Measurements from ENCODE around the gene SLC26A4. TPM values are rescaled to one million over a fixed set of nuclear protein-coding genes. Genes with fewer than 3 reads are reported as not detected.

The SLC26A4 gene
- total RNA-seq, 1 experiment from 2014 or later: 0.33 TPM

GRCh38 chr7:107691716-107692115 is 31.1 kb downstream of the SLC26A4 start:
- Histone ChIP-seq H2BK120ac (ENCODE audit: low read depth, low read length, poor library complexity, severe bottlenecking) (no peak overlapping the region), H2BK15ac (ENCODE audit: low read depth, low read length) (no peak overlapping the region), H3K18ac (ENCODE audit: insufficient read length, low read depth, low read length) (no peak overlapping the region), H3K27ac (ENCODE audit: insufficient read length, low read depth, low read length) (no peak overlapping the region), H3K9ac (ENCODE audit: extremely low read depth, insufficient read length, low read length) (no peak overlapping the region), H4K5ac (ENCODE audit: insufficient read length, low read depth, low read length) (no peak overlapping the region), H3K23ac (ENCODE audit: insufficient read length, low read depth, low read length) (no peak overlapping the region), H2BK20ac (ENCODE audit: low read depth, low read length, poor library complexity, severe bottlenecking) (no peak overlapping the region), H4K91ac (ENCODE audit: insufficient read length, low read depth, low read length) (no peak overlapping the region), H3K79me1 (ENCODE audit: insufficient read depth, low read depth, low read length, poor library complexity, severe bottlenecking) (no peaks in the 10 kb centered on the region), H3T11ph (ENCODE audit: low read length) (no peak overlapping the region), H2AFZ (ENCODE audit: low read length) (no peak overlapping the region), H2BK5ac (ENCODE audit: insufficient read length, low read length) (no peak overlapping the region), H3K9me3 (ENCODE audit: control insufficient read depth, low read depth, low read length) (no peaks in the 10 kb centered on the region), H2BK12ac (ENCODE audit: insufficient read length, low read depth, low read length) (no peak overlapping the region), H4K20me1 (ENCODE audit: control insufficient read depth, insufficient read depth, insufficient read length) (no peaks in the 10 kb centered on the region), H3K27me3 (ENCODE audit: insufficient read depth, low read length) (no peaks in the 10 kb centered on the region), H4K8ac (replicated peaks; ENCODE audit: insufficient read length, low read depth, low read length) (no peak overlapping the region), H3K4me1 (ENCODE audit: insufficient read depth, low read length) (peaks cover 11% of the 10 kb centered on the region; the same call in 1 of the 2 replicates), H3K23me2 (ENCODE audit: insufficient read length, low read depth, low read length, poor library complexity, severe bottlenecking) (no peaks in the 10 kb centered on the region), H3K4me2 (ENCODE audit: insufficient read depth, insufficient read length, low read length) (no peak overlapping the region), H3K79me2 (ENCODE audit: insufficient read depth, low read length) (no peaks in the 10 kb centered on the region), H2AK5ac (ENCODE audit: insufficient read length, low read length) (no peak overlapping the region), H3K56ac (ENCODE audit: insufficient read length, low read depth, low read length) (no peak overlapping the region), H3K14ac (ENCODE audit: insufficient read depth, low read length) (no peak overlapping the region; the same call in 1 of the 2 replicates), H3K4ac (ENCODE audit: low read depth, low read length) (no peak overlapping the region)
- Mint-ChIP-seq H3K4me3 (no peak overlapping the region), H3K27me3 (ENCODE audit: low read depth) (peaks cover 1% of the 10 kb centered on the region; the same call in 1 of the 2 replicates), H3K4me1 (peaks cover 20 to 30% of the 10 kb centered on the region in 2 experiments), H3K36me3 (ENCODE audit: insufficient read depth in 1 of 3, low read depth in 3 of 3) (no peaks in the 10 kb centered on the region), H3K9me3 (no peaks in the 10 kb centered on the region), H3K27ac (no peak overlapping the region; a peak in 1 of 7 replicates)
- WGBS (ENCODE audit: extremely low coverage, insufficient read length, low lambda C conversion rate): no CpG with 5 or more reads among the region's 3 CpGs
- no peak for TF ChIP-seq CTCF (conservative IDR thresholded peaks at IDR 0.05)
- DNase-seq: no peak

All from H9 (cell line).